ENCODE measurements around the gene ZNF638. TPM values are rescaled to one million over a fixed set of nuclear protein-coding genes. Genes with fewer than 3 reads are reported as not detected.

ZNF638 gene
- total and polyA plus RNA-seq, 2 donors (not counting 3 experiments of a cell fraction or from before 2014, with no cell fraction given), result 36.4 to 111 TPM

- H3K27ac ChIP-seq (ENCODE audit: insufficient read depth, low read depth, low read length), result no peak overlapping the region
- H3K79me2 ChIP-seq (ENCODE audit: control insufficient read depth, insufficient read depth, low read length), result peaks cover 97% of the 10 kb centered on the region
- no peak overlapping the region for H2AFZ ChIP-seq (ENCODE audit: low read depth, low read length)
- H3K9ac ChIP-seq (replicated peaks; ENCODE audit: extremely low read depth, insufficient read depth, low read length), result no peak overlapping the region
- CTCF ChIA-PET, result no interaction called here
- H3K27me3 ChIP-seq (ENCODE audit: control insufficient read depth in 2 of 2, insufficient read depth in 2 of 2, low read length in 2 of 2), result no peaks in the 10 kb centered on the region
- H3K4me1 ChIP-seq (ENCODE audit: control insufficient read depth, extremely low read depth, insufficient read depth, low read length), result peaks cover 13% of the 10 kb centered on the region
- H3K9me3 ChIP-seq (replicated peaks; ENCODE audit: control insufficient read depth, insufficient read depth, low read length), result no peaks in the 10 kb centered on the region
- TF ChIP-seq GATA2 (IDR thresholded peaks at IDR 0.05; ENCODE audit: insufficient read depth, insufficient read length, low read depth, low read length), result no peak
- TF ChIP-seq MYC (IDR thresholded peaks at IDR 0.05; ENCODE audit: low read depth, low read length), result no peak
- no peak for TF ChIP-seq EZH2 (IDR thresholded peaks at IDR 0.05; ENCODE audit: borderline replicate concordance, low read depth, low read length, severe bottlenecking)
- TF ChIP-seq POLR2AphosphoS5 (IDR thresholded peaks at IDR 0.05; ENCODE audit: insufficient read depth, low read depth, low read length), result no peak
- no peak for TF ChIP-seq CTCF (IDR thresholded peaks at IDR 0.05; ENCODE audit: extremely low read depth in 1 of 2, insufficient read depth in 1 of 2, low read depth in 1 of 2, low read length in 2 of 2)
- TF ChIP-seq MAX (IDR thresholded peaks at IDR 0.05; ENCODE audit: insufficient read depth, insufficient read length), result no peak
- TF ChIP-seq POLR2A (IDR thresholded peaks at IDR 0.05; ENCODE audit: low read depth, low read length), result no peak
- no peak for TF ChIP-seq FOS (IDR thresholded peaks at IDR 0.05; ENCODE audit: borderline replicate concordance, insufficient read depth, low read length)
- no peak for TF ChIP-seq JUN (IDR thresholded peaks at IDR 0.05; ENCODE audit: borderline replicate concordance, insufficient read depth, insufficient read length, low read depth)
- no peaks in the 10 kb centered on the region for H3K36me3 ChIP-seq (ENCODE audit: control insufficient read depth in 2 of 2, extremely low read depth in 1 of 2, insufficient read depth in 2 of 2, low read length in 2 of 2)
- FAIRE-seq (no peak), DNase-seq (ENCODE audit: low read depth, low spot score) (no peak)
- POLR2A ChIA-PET, result no interaction called here
- intact Hi-C loops (cut with micrococcal nuclease), result loop anchor here (10.0 kb wide), 1 partner anchor 113 kb away; the partner anchor contains the start of gene PAIP2B
- peaks cover 6% of the 10 kb centered on the region for H3K9me1 ChIP-seq (replicated peaks; ENCODE audit: control insufficient read depth, extremely low read depth, insufficient read depth, low read length)
- BruUV-seq (replicated peaks), result no TSS peak
- H4K20me1 ChIP-seq (replicated peaks; ENCODE audit: control insufficient read depth, extremely low read depth, insufficient read depth, low read length), result peaks cover 39% of the 10 kb centered on the region
- H3K4me2 ChIP-seq (ENCODE audit: insufficient read depth, low read length), result no peak overlapping the region
- H3K4me3 ChIP-seq (replicated peaks in 1 of 3; ENCODE audit: insufficient read depth in 1 of 3, low read depth in 1 of 3, low read length in 3 of 3), result no peak overlapping the region
- dilution Hi-C loops (cut with MboI; ENCODE audit: extremely low pct_ligation_motif_present, low sequenced_read_pairs), result no loop called here
Observed at GRCh38 chr2:71337776-71338175, 6.2 kb downstream of the ZNF638 start.

Measured in endothelial cell of umbilical vein (primary cell).